GM10847 (cell line): ENCODE measurements around the gene NR2C2AP.

Experiments
- POLR2A ChIP-seq: IDR thresholded peaks from 2 replicates; pipeline ENCODE4 v1.6.1; 2011; ENCODE audit not compliant: insufficient read length; ENCODE audit errors: extremely low read depth

The NR2C2AP gene, protein sequence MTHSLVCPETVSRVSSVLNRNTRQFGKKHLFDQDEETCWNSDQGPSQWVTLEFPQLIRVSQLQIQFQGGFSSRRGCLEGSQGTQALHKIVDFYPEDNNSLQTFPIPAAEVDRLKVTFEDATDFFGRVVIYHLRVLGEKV

DNA sequence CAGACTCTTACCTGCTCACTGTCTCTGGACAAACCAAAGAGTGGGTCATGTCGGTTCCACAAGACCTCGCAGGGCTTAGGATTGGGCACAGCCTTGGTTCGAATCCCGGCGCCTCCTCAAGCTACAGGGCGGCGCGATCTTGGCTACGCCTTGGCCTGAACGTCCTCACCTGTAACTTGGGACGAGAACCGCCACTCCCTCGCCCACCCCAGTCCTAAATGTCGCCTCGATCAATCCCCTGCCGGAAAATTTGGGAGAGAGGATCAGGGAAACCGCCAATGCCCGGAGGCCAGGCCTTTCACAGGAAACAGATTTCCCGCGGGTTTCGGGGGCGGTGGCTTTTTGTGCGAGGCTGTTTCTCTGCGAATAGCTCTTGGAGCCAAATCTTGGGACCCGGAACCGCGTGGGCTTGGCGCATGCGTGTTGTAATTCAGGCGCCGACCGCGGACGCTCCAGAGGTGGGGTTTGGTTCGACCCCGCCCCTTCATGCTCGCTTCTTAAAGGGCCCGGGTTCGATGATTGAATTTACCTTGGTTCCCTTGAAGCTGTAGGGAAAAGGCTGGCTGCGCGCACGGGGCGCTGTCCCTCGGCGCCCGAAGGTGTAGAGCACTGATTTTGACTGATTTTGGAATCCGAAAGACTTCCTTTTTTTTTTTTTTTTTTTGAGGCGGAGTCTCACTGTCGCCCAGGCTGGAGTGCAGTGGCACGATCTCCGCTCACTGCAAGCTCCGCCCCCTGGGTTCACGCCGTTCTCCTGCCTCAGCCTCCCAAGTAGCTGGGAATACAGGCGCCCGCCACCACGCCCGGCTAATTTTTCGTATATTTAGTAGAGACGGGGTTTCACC is at the start of gene NR2C2AP:
TSS of gene NR2C2AP (minus strand) at position 403 of the 845 bp plus-strand sequence. CDS start at position 49, 354 bp downstream.
- TF ChIP-seq POLR2A = no peak

DNA sequence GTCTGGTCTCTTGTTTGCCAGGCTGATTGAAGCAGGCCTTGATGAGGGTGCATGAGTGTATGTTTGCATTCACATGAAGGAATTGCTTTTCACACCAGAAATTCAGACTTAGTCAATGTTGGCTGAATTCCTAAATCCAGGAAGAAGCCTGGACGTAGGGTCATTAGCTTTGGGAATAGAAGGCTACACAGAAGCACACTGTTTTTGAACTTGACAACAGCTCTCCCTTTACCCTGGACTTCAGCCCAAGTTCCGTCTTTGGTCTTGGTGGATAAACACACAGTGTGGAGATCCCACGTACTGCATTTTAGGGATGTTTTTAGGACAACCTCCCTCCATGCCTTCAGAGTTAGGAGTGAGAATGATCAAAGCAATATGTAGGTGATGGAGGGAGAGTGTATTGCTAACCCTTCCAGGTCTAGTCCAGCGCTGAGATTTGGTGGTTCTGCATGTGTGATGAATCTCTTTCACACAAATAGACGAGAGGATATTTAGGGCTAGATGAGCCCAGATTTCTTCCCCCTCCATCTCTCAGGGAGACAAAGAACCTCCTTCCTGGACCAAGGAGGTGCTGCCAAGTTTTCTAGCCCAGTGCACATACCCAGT is 47.1 kb upstream of the NR2C2AP start:
- no peak for TF ChIP-seq POLR2A

DNA sequence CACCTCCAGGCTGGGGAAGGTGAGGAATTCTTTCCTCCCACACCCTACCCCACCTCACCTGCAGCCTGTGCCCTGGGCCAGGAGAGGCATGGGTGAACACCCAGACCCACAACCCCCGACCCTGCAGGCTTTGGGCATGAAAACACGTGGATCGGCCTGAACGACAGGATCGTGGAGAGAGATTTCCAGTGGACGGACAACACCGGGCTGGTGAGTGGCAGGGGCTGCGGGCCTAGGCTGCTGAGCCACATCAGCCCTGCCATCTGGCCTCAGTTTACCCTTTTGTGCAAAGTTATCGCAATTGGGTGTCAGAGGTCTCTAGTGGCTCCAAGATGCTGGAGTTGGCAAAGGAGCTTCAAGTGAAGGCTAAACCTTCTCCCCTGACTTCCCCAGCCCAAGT is 37.3 kb upstream of the NR2C2AP start:
- no peak for TF ChIP-seq POLR2A

DNA sequence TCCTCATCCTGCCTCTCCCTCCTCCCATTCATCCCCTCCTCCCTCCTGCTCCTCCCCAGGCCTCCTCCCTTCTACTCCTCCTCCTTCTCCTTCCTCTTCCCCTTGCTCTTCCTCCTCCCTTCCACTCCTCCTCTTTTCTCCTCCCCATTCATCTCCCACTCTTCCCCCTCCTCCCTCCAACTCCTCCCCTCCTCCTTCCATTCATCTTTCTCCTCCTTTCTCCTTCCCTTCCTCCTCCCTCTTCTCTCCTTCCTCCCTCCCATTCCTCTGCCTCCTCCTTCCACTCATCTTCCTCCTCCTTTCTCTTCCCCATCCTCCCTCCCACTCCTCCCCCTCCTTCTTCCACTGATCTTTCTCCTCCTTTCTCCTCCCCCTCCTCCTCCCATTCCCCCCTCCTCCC is 36.5 kb upstream of the NR2C2AP start:
- no peak for TF ChIP-seq POLR2A

DNA sequence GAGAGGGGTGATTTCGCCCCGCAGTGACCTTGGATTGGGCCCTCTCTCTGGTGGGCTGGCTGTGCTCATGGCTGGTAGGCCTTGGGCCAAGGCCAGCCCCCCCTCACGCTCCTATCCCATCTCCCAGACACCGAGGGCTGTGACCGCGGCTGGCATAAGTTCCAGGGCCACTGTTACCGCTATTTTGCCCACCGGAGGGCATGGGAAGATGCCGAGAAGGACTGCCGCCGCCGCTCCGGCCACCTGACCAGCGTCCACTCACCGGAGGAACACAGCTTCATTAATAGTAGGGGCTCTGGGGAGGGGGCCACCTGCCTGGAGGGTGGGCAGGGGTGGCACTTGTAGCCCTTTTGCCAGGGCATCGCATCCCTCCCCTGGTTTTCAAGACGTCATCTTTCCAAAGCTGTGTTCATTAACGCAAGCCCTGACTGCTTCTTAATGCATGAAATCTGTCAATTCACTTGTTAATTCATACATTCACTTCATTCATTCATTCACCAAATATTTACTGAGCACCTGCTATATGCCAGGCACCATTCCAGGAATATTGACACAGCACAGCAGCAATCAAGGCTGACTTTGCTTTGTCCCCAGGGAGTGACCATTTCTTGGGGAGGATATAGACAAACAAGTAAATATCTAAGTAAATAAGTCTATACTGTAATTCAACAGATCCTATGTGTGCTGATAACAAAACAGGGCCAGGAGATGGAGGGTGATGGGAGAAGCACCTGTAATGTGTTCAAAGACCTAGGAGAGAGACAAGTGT is 35.1 kb upstream of the NR2C2AP start:
- no peak for TF ChIP-seq POLR2A

DNA sequence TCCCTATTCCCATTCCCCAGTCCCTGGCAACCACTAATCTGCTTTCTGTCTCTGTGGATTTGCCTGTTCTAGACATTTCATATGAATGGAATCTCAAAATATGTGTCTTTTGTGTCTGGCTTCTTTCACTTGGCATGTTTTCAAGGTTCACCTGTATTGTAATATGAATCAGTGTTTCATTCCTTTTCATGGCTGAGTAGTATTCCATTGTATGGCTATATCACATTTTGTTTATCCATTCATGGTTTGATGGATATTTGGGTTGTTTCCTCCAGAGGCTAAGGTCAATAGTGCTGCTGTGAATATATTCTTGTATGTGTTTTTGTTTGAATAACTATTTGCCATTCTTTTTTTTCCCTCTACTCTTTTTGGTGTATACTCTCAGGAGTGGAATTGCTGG is 33.0 kb upstream of the NR2C2AP start:
- TF ChIP-seq POLR2A = no peak

DNA sequence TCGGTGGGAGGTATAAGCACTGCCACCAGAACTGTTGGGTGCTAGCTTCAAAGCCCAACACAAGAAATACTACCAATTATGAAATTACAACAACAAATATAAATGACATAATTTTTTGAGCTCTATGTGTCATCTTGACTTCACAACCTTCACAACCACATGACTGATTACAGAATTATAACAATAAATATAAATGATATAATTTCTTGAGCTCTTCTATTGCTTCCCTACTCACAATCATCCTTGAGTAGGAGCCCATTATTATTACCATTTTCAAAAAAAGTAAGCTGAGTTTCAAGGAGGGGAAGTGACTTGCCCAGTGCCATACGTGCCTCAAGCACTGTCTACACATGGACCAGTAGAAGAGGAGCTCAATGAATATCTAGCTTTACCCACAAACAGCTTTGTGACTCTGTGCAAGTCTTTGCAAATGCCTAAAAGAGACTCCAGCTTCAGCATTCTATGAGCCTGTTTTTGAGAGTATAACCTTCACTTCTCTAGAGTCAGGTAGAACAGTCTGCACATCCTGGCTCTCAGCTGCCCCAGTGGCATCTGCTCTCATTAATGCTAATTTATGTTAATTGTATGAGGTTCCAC is 31.1 kb upstream of the NR2C2AP start:
- TF ChIP-seq POLR2A = no peak

DNA sequence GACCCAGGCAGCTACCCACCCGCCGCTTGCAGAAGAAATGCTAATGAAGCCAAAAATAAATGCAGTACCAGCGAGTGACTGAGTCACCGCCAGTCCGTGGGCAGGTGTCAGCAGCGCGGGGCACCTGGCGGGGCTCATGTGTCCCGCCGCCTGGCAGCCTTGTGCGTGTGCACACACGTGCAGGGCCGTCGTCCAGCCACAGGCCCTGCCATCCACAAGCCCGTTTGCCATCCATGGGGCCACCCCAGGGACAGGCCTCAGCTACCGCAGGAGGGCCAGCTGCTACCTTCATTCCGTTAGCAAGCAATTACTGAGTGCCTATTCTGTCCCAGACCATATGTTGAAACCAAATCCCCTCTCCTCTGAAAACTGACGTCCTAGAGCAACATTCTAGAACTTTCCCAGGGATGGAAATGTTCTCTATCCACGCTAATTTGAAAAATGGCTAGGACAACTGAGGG is 29.1 kb upstream of the NR2C2AP start:
- TF ChIP-seq POLR2A = no peak

DNA sequence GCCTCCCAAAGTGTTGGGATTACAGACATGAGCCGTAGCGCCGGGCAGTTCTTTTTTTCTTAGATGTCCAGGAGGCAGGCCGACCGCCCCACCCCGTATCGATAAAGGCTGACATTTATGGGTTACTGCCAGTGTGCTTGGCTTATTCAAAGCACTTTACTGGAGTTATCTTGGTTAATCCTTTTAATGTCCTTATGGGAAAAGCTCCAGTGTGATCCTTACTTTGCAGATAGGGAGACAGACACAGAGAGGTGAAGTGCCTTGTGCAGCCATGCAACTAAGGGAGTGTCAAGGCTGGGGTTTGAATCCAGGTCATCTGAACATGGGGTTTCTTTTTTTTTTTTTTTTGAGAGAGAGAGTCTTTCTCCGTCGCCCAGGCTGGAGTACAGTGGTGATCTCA is 27.8 kb upstream of the NR2C2AP start:
- no peak for TF ChIP-seq POLR2A

DNA sequence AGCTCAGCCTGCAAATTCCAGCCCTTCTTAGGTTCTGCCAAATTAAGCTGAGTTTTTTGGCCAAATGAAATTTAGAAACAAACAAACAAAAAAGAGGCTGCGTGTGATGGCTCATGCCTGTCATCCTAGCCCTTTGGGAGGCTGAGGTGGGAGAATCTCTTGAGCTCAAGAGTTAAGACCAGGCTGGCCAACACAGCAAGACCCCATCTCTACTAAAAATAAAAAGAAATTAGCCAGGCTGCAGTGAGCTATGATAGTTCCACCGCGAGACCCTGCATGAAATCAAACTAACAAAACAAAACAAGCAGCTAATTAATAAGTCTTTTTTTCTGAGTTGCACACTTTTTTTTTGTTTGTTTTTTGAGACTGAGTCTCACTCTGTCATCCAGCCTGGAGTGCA is 26.5 kb upstream of the NR2C2AP start:
- no peak for TF ChIP-seq POLR2A

DNA sequence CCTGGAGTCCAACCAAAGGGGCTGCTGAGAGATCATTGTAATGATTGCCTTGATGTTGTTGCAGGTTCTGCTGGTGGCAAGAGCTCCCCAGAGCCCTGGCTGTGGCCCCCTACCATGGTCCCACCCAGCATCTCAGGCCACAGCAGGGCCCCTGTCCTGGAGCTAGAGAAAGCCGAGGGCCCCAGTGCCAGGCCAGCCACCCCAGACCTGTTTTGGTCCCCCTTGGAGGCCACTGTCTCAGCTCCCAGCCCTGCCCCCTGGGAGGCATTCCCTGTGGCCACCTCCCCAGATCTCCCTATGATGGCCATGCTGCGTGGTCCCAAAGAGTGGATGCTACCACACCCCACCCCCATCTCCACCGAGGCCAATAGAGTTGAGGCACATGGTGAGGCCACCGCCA is 24.0 kb upstream of the NR2C2AP start:
- no peak for TF ChIP-seq POLR2A

DNA sequence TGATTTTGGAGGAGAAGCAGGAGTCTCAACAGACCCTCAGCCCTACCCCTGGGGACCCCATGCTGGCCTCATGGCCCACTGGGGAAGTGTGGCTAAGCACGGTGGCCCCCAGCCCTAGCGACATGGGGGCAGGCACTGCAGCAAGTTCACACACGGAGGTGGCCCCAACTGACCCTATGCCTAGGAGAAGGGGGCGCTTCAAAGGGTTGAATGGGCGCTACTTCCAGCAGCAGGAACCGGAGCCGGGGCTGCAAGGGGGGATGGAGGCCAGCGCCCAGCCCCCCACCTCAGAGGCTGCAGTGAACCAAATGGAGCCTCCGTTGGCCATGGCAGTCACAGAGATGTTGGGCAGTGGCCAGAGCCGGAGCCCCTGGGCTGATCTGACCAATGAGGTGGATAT is 23.4 kb upstream of the NR2C2AP start:
- no peak for TF ChIP-seq POLR2A

DNA sequence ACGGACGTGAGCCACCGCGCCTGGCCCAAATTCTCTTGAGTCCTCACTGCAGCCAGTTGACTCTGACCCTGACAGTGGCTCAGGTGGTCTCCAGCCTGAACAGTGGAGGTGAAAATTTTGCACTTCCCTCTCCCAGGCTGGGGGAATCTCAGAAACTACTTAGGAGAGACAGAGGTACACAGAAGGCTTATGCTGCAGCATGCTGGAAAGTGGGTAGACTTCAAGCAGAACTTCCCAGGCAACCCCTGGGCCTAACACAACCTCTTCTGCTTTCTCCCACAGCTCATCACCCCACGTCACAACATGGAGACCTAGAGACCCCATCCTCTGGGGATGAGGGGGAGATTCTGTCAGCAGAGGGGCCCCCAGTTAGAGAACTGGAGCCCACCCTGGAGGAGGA is 23.0 kb upstream of the NR2C2AP start:
- no peak for TF ChIP-seq POLR2A

DNA sequence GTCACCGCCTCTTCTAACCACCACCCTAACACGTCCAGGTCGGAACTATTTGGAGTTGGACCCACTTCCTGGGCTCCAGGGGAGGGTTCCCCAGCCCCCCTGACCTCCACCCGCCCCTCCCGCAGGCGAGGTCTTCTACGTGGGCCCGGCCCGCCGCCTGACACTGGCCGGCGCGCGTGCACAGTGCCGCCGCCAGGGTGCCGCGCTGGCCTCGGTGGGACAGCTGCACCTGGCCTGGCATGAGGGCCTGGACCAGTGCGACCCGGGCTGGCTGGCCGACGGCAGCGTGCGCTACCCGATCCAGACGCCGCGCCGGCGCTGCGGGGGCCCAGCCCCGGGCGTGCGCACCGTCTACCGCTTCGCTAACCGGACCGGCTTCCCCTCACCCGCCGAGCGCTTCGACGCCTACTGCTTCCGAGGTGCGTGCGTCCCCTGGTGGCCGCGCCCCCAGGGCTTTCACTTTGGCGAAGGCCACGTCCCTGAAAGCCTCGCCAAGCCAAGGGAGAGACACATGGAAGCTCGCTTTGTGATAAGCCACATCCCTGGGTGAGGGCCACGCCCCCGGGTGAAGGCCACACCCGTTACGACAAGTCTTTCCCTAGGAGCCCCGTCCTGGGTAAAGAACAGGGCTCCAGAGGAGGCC is 21.8 kb upstream of the NR2C2AP start:
- no peak for TF ChIP-seq POLR2A

DNA sequence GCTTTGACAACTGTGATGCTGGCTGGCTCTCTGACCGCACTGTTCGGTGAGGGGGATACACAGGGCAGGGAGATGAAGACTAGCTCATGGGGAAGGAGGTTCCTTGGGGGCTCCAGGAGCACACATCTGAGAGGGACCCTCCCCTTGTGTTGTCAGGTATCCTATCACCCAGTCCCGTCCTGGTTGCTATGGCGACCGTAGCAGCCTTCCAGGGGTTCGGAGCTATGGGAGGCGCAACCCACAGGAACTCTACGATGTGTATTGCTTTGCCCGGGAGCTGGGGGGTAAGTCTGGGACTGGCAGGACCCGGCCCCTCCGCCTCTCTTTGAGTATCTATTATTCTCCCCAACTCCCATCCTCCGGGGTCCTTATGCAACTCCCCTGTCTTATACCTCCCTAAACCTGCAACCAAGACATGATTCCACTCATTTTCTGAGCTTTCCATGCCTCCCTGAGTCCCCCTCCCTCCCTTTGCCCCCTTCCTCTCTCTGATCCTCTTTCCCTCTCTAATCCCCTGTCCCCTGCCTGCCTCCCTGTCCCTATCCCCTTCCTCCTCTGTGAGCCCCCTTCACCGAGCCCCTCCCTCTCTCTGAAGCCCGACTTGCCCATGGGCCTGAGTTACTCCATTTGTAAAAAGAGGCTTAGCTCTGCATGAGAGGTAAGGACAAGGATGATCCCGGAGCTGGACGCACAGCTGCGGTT is 21.1 kb upstream of the NR2C2AP start:
- TF ChIP-seq POLR2A = no peak

DNA sequence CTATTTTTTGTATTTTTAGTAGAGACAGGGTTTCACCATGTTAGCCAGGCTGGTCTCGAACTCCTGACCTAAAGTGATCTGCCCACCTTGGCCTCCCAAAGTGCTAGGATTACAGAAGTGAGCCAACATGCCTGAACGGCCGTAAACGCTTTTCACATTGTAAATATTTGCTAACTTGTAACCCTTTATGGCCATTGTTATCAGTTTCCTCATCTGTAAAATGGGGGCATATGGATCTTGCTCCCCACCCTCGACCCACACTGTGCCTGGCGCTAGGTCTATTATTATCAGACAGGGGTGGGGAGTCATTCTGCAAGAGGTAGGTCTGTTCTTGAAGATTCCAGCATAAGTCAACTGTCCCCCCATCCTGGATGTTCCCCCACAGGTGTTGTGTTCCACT is 20.4 kb upstream of the NR2C2AP start:
- TF ChIP-seq POLR2A = no peak
